ENCODE measurements around the gene ADISSP. TPM values are rescaled to one million over a fixed set of nuclear protein-coding genes. Genes with fewer than 3 reads are reported as not detected.
"Not testable (repeated sequence)": the region's sequence is repeated elsewhere in the genome, so short reads cannot be mapped to it uniquely, and the experiment has no call there.

Gene ADISSP
- total and polyA plus RNA-seq, 11 donors = 7.8 to 22.2 (median 13.7) TPM

GRCh38 chr20:3795511-3796468 is 28.2 kb upstream of the ADISSP start, which contains the start of gene CDC25B:
TSS of gene CDC25B (plus strand) at chr20:3796310. CDS start at chr20:3796532, 222 bp downstream.
- Histone ChIP-seq H3K27ac (peak within 1 kb of the TSS; percentile 90 to 99 (median 96)), H3K27me3 (no peaks in the 10 kb centered on the region), H3K9me3 (no peaks in the 10 kb centered on the region), H3K36me3 (peaks cover 0 to 25% (median 4%) of the 10 kb centered on the region in 9 donors), H3K4me1 (peaks cover 0 to 45% (median 14%) of the 10 kb centered on the region in 12 donors), H3K4me3 (peak within 1 kb of the TSS; percentile 38 to 94 (median 76))
- peak; percentile 93 to 96 (median 94) for DNase-seq
- TF ChIP-seq, protein P1, sequence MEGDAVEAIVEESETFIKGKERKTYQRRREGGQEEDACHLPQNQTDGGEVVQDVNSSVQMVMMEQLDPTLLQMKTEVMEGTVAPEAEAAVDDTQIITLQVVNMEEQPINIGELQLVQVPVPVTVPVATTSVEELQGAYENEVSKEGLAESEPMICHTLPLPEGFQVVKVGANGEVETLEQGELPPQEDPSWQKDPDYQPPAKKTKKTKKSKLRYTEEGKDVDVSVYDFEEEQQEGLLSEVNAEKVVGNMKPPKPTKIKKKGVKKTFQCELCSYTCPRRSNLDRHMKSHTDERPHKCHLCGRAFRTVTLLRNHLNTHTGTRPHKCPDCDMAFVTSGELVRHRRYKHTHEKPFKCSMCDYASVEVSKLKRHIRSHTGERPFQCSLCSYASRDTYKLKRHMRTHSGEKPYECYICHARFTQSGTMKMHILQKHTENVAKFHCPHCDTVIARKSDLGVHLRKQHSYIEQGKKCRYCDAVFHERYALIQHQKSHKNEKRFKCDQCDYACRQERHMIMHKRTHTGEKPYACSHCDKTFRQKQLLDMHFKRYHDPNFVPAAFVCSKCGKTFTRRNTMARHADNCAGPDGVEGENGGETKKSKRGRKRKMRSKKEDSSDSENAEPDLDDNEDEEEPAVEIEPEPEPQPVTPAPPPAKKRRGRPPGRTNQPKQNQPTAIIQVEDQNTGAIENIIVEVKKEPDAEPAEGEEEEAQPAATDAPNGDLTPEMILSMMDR (IDR thresholded peaks at IDR 0.05) = peak in 9 of 12 donors; percentile 22 to 46 (median 32)
- TF ChIP-seq POLR2A (IDR thresholded peaks at IDR 0.05) = peak in 1 of 2 donors; percentile 44
- WGBS, 4 donors = 2% methylated on average over 51 to 68 of the region's 69 CpGs
- intact Hi-C loops (cut with DNase I) = loop anchor here in 3 of 10 donors (2.0 kb wide), 2 partner anchors 23 to 25 kb away; partner anchors contain the start of gene AP5S1 (in 1 of the 3)
- peak; percentile 93 to 97 (median 95) for ATAC-seq

DNA sequence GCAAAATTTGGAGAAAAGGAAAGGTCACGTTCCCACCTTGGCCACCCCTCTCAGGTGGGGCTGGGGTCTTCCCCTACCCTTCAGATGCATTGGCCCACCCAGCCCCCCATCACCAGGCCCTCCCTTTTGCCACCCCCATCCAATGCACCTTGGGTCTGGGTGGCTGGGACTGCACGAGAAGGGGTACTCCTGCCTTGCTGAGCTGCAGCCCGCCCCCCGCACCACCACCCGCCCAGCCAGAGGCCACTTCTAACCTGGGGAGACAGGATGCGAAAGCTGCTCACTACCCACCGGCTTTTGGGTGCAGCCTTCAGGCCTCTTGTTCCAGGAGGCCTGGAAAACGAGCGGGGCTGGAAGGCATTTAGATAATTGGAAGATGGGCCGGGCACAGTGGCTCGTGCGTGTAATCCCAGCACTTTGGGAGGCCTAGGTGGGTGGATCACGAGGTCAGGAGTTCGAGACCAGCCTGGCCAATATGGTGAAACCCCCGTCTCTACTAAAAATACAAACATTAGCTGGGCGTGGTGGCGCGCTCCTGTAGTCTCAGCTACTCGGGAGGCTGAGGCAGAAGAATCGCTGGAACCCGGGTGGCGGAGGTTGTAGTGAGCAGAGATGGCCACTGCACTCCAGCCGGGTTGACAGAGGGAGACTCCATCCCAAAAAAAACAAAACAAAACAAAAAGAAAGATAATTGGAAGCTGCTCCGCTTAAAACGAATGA is 27.3 kb upstream of the ADISSP start:
- TF ChIP-seq, protein P1 (IDR thresholded peaks at IDR 0.05) = no peak
- no peak for TF ChIP-seq POLR2A (IDR thresholded peaks at IDR 0.05)
- DNase-seq (no peak), ATAC-seq (no peak)
- Histone ChIP-seq H3K36me3 (peaks cover 0 to 17% (median 0%) of the 10 kb centered on the region in 9 donors), H3K27me3 (no peaks in the 10 kb centered on the region), H3K9me3 (no peaks in the 10 kb centered on the region), H3K4me1 (peaks cover 0 to 38% (median 14%) of the 10 kb centered on the region in 12 donors), H3K4me3 (peak overlapping the region in 11 of 12 donors; percentile 68 to 94 (median 78)), H3K27ac (peak overlapping the region in 11 of 12 donors; percentile 90 to 99 (median 96))
- intact Hi-C loops (cut with DNase I) = loop anchor here in 3 of 10 donors (2.0 kb wide), 2 partner anchors 24 to 26 kb away; partner anchors contain the start of gene AP5S1 (in 1 of the 3)
- 84 to 90% (median 86%) methylated on average over 22 to 25 of the region's 25 CpGs for WGBS, 4 donors

DNA sequence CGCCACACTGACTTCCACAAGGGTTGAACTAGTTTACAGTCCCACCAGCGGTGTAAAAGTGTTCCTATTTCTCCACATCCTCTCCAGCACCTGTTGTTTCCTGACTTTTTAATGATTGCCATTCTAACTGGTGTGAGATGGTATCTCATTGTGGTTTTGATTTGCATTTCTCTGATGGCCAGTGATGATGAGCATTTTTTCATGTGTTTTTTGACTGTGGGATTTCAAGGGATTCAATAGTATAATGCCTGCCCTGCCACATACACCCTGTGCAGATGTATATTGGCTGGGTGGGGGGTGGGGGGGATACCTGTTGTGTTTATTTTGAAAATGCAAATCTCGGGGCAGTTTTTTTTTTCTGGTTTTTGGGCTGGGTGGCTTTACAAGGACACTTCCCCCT is 26.6 kb upstream of the ADISSP start:
- not testable (repeated sequence) for ATAC-seq, H3K4me3 ChIP-seq, H3K27ac ChIP-seq, H3K9me3 ChIP-seq, H3K27me3 ChIP-seq, DNase-seq
- Histone ChIP-seq H3K36me3 (peaks cover 0 to 17% (median 0%) of the 10 kb centered on the region in 9 donors), H3K4me1 (peaks cover 0 to 37% (median 14%) of the 10 kb centered on the region in 12 donors)
- WGBS, 4 donors = 82 to 94% (median 93%) methylated on average over 1 to 3 of the region's 3 CpGs
- intact Hi-C loops (cut with DNase I) = loop anchor here in 3 of 10 donors (2.0 kb wide), 2 partner anchors 25 to 27 kb away; partner anchors contain the start of gene AP5S1 (in 1 of the 3)

DNA sequence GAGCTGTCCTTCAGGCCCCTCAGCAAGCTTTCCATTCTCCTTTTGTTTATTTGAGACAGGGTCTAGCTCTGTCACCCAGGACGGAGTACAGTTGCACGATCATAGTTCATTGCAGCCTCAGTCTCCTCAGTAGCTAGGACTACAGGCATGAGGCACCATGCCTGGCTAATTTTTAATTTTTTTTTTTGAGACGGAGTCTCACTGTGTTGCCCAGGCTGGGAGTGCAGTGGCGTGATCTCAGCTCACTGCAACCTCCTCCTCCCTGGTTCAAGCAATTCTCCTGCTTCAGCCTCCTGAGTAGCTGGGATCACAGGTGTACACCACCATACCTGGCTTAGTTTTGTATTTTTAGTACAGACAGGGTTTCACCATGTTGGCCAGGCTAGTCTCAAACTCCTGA is 21.6 kb upstream of the ADISSP start:
- not testable (repeated sequence) for DNase-seq, H3K4me3 ChIP-seq, ATAC-seq, H3K27ac ChIP-seq, H3K9me3 ChIP-seq, H3K27me3 ChIP-seq
- WGBS, 4 donors = 93 to 99% (median 96%) methylated on average over 4 of the region's 4 CpGs
- Histone ChIP-seq H3K36me3 (peaks cover 0 to 12% (median 2%) of the 10 kb centered on the region in 9 donors), H3K4me1 (peaks cover 4 to 31% (median 22%) of the 10 kb centered on the region in 12 donors)
- intact Hi-C loops (cut with DNase I) = loop anchor here in 6 of 10 donors (5.0 to 10.0 kb wide), 6 partner anchors 58 to 296 kb away; partner anchors contain the start of gene MAVS (in 1 of the 6)

All from heart left ventricle (tissue), 16 donors.